ENCODE data around the gene TOMM6. TPM values are rescaled to one million over a fixed set of nuclear protein-coding genes. Genes with fewer than 3 reads are reported as not detected.

Gene TOMM6
- total and polyA plus RNA-seq, 4 donors: 43.5 to 313 (median 204) TPM

DNA sequence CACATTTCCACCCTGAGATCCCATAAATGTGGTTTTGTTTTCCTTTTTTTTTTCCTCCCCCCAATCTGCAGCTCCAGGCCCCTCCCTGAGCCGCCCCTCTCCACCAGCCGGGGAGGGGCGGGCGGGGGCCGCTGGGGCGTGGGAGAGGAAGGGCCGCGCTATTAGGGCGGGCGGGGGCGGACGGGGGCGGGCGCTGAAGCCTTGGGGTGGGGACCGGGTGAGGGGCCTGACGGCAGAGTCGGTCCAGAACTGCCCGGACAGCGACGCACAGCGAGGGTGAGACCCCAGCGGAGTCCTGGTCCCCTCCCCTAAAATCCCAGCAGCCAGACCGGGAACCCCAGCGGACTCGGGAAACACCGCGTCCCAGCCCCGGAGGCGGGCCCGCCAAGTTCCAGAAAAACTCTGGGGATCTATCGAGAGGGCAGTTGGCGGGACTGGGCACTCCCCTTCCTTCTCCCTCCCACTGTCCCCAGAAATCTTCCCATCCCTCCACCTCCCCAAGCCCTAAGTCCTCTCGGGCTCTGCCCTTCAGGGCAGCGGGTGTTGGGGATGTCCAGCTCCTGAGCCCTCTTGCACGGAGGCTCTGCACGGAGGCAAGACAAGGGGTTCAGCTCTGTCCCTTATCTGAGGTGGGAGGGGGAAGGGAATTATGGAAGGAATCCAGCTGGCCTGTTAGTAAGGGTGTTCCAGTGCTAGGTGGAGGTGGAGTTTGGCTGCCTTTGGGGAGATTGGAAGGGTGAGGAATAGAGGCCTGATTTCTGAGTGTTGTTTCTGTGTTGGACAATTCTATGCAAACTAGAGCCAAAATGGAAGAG lies 6.7 kb upstream of the TOMM6 start, which contains the start of gene PRICKLE4:
PRICKLE4 (plus strand) TSS at position 232 of the 815 bp plus-strand sequence. CDS start 2,692 bp downstream, outside the sequence.
- WGBS, 2 donors: 1% methylated on average over 35 to 36 of the region's 36 CpGs
- TF ChIP-seq CTCF (IDR thresholded peaks at IDR 0.05; ENCODE audit: control extremely low read depth, extremely low read depth): no peak
- DNase-seq (peak; percentile 51 to 76 (median 57)), ATAC-seq (ENCODE audit: insufficient read depth, low FRiP score) (peak; percentile 7)
- H3K36me3 ChIP-seq (ENCODE audit: control insufficient read depth in 4 of 4, insufficient read depth in 4 of 4, low read length in 4 of 4): peaks cover 0 to 9% (median 4%) of the 10 kb centered on the region in 4 donors
- no peaks in the 10 kb centered on the region for H3K9me3 ChIP-seq (ENCODE audit: control insufficient read depth in 4 of 4, insufficient read depth in 3 of 4, low read length in 3 of 4)
- H3K9ac ChIP-seq (ENCODE audit: insufficient read depth in 1 of 2, low read length in 2 of 2): no peak within 1 kb of the TSS
- peaks cover under 1 to 32% (median 18%) of the 10 kb centered on the region in 5 donors for H3K4me1 ChIP-seq (ENCODE audit: control insufficient read depth in 5 of 5, insufficient read depth in 5 of 5, low read length in 5 of 5)
- H3K27me3 ChIP-seq (ENCODE audit: control insufficient read depth in 3 of 3, insufficient read depth in 3 of 3, low read length in 2 of 3): no peaks in the 10 kb centered on the region
- peak within 1 kb of the TSS; percentile 44 for H3K4me3 ChIP-seq
- H3K27ac ChIP-seq (ENCODE audit: low read depth in 1 of 2, low read length in 1 of 2): peak within 1 kb of the TSS; percentile 58 to 88

DNA sequence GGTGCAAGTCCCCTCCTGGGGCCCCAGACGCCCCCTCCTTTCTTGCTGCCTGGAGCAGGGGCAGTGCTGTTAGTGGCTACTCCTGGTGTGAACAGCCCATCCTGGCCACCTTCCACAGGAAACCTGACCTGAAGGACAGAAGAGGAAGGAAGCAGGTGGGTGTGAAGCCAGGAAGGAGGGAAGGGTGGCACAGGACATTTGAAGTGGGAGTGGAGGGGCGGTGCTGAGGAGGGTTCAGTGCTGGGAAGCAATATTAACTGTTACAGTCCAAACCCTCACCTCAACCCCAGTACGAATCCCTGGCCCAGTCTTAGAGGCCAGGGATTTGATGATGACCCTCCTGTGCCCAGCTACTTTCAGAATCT lies 6.1 kb upstream of the TOMM6 start:
- ATAC-seq (ENCODE audit: insufficient read depth, low FRiP score): no peak
- WGBS, 2 donors: 10 to 16% methylated on average over 3 of the region's 3 CpGs
- no peaks in the 10 kb centered on the region for H3K27me3 ChIP-seq (ENCODE audit: control insufficient read depth in 3 of 3, insufficient read depth in 3 of 3, low read length in 2 of 3)
- H3K27ac ChIP-seq (ENCODE audit: low read depth in 1 of 2, low read length in 1 of 2): peak overlapping the region; percentile 10 to 64
- peaks cover 0 to 6% (median 3%) of the 10 kb centered on the region in 4 donors for H3K36me3 ChIP-seq (ENCODE audit: control insufficient read depth in 4 of 4, insufficient read depth in 4 of 4, low read length in 4 of 4)
- no peaks in the 10 kb centered on the region for H3K9me3 ChIP-seq (ENCODE audit: control insufficient read depth in 4 of 4, insufficient read depth in 3 of 4, low read length in 3 of 4)
- H3K4me1 ChIP-seq (ENCODE audit: control insufficient read depth in 5 of 5, insufficient read depth in 5 of 5, low read length in 5 of 5): peaks cover 4 to 37% (median 23%) of the 10 kb centered on the region in 5 donors
- peak in 1 of 3 donors; percentile 21 for DNase-seq
- no peak for TF ChIP-seq CTCF (IDR thresholded peaks at IDR 0.05; ENCODE audit: control extremely low read depth, extremely low read depth)
- H3K4me3 ChIP-seq: no peak overlapping the region
- H3K9ac ChIP-seq (ENCODE audit: insufficient read depth in 1 of 2, low read length in 2 of 2): no peak overlapping the region

- peaks cover 0 to 5% (median 0%) of the 10 kb centered on the region in 4 donors for H3K36me3 ChIP-seq (ENCODE audit: control insufficient read depth in 4 of 4, insufficient read depth in 4 of 4, low read length in 4 of 4)
- TF ChIP-seq CTCF (IDR thresholded peaks at IDR 0.05; ENCODE audit: control extremely low read depth, extremely low read depth): no peak
- no peak overlapping the region for H3K4me3 ChIP-seq
- no peaks in the 10 kb centered on the region for H3K27me3 ChIP-seq (ENCODE audit: control insufficient read depth in 3 of 3, insufficient read depth in 3 of 3, low read length in 2 of 3)
- no peak for ATAC-seq (ENCODE audit: insufficient read depth, low FRiP score)
- H3K4me1 ChIP-seq (ENCODE audit: control insufficient read depth in 5 of 5, insufficient read depth in 5 of 5, low read length in 5 of 5): peaks cover 4 to 37% (median 23%) of the 10 kb centered on the region in 5 donors
- no peak overlapping the region for H3K9ac ChIP-seq (ENCODE audit: insufficient read depth in 1 of 2, low read length in 2 of 2)
- WGBS, 2 donors: 80 to 86% methylated on average over 6 of the region's 6 CpGs
- no peaks in the 10 kb centered on the region for H3K9me3 ChIP-seq (ENCODE audit: control insufficient read depth in 4 of 4, insufficient read depth in 3 of 4, low read length in 3 of 4)
- no peak overlapping the region for H3K27ac ChIP-seq (ENCODE audit: low read depth in 1 of 2, low read length in 1 of 2)
- DNase-seq: no peak
Observed at GRCh38 chr6:41783106-41783780, 4.3 kb upstream of the TOMM6 start.

Data from lung (tissue), 12 donors.